T-cell (primary cell): ENCODE measurements around the gene FTCDNL1. TPM values are rescaled to one million over a fixed set of nuclear protein-coding genes. Genes with fewer than 3 reads are reported as not detected.

Source experiments
- ATAC-seq, 4 experiments: fragments of 200-7000 bp in 3 of 4; fragments of 150-1000 bp in 1 of 4; cut with Tn5 transposase; replicated peaks in 1 of 4; 1 replicate in 3 of 4; 2 replicates in 1 of 4; pipeline ENCODE4 v1.10.0; 2021; ENCODE audit warnings: moderate library complexity in 3 of 4, mild to moderate bottlenecking in 2 of 4, moderate number of reproducible peaks in 1 of 4
- CTCF ChIA-PET, 2 donors: fragments of 300-600 bp; sonication (Branson Sonifier 250); formaldehyde crosslinking; loops; one replicate each; lab custom pipeline; 2022; ENCODE audit warnings: antibody characterized with exemption in 2 of 2; lab: Charles Lee
- POLR2A ChIA-PET, 2 donors: fragments of 300-600 bp; sonication (Branson Sonifier 250); formaldehyde crosslinking; loops; one replicate each; lab custom pipeline; 2022; ENCODE audit warnings: antibody characterized with exemption in 2 of 2; lab: Charles Lee
- DNase-seq, 35 experiments: peaks; one replicate each; pipeline versions ENCODE4 v3.0.0 to v3.0.0-alpha.2; 2013 to 2023
- H3K27ac ChIP-seq: one replicate; pipeline ENCODE4 v1.5.1; 2013; ENCODE audit warnings: low read length
- H3K27me3 ChIP-seq, 2 experiments: replicated peaks in 1 of 2; 1 replicate in 1 of 2; 2 replicates in 1 of 2; pipeline versions ENCODE4 v1.6.1 to v1.7.0; 2013; ENCODE audit warnings: low read length in 1 of 2, mixed read lengths in 1 of 2; ENCODE audit not compliant: control insufficient read depth in 2 of 2, insufficient read depth in 2 of 2; ENCODE audit errors: extremely low read depth in 1 of 2
- H3K36me3 ChIP-seq, 2 donors: 1 replicate in 1 of 2; 2 replicates in 1 of 2; pipeline versions ENCODE4 v1.6.1 to v1.7.0; 2013; ENCODE audit warnings: low read length in 1 of 2; ENCODE audit not compliant: control insufficient read depth in 2 of 2, insufficient read depth in 1 of 2; ENCODE audit errors: extremely low read depth in 1 of 2
- H3K4me1 ChIP-seq, 2 experiments: 1 replicate in 1 of 2; 2 replicates in 1 of 2; pipeline versions ENCODE4 v1.6.1 to v1.7.0; 2013; ENCODE audit warnings: low read length in 2 of 2, mixed read lengths in 1 of 2; ENCODE audit not compliant: insufficient read depth in 2 of 2, control insufficient read depth in 1 of 2; ENCODE audit errors: extremely low read depth in 1 of 2
- H3K4me3 ChIP-seq, 2 donors: 1 replicate in 1 of 2; 2 replicates in 1 of 2; pipeline versions ENCODE4 v1.5.1 to v1.7.0; 2013; ENCODE audit warnings: mild to moderate bottlenecking in 2 of 2, low read length in 1 of 2, moderate library complexity in 1 of 2; ENCODE audit not compliant: control insufficient read depth in 1 of 2; ENCODE audit errors: extremely low read depth in 1 of 2
- H3K9me3 ChIP-seq: 2 replicates; pipeline ENCODE4 v1.7.0; 2013
- H3K27ac Mint-ChIP-seq, 2 donors: one replicate each; pipeline ENCODE4 v1.8.0; 2020 to 2021; ENCODE audit warnings: mild to moderate bottlenecking in 2 of 2, mixed read lengths in 2 of 2
- H3K27me3 Mint-ChIP-seq, 2 donors: one replicate each; pipeline ENCODE4 v1.8.0; 2021 to 2022; ENCODE audit warnings: mixed read lengths in 2 of 2
- H3K36me3 Mint-ChIP-seq: one replicate; pipeline ENCODE4 v1.8.0; 2021; ENCODE audit warnings: mixed read lengths
- H3K4me1 Mint-ChIP-seq, 3 donors: one replicate each; pipeline ENCODE4 v1.8.0; 2020 to 2022; ENCODE audit warnings: mixed read lengths in 3 of 3, mild to moderate bottlenecking in 1 of 3
- H3K4me3 Mint-ChIP-seq, 3 donors: one replicate each; pipeline ENCODE4 v1.8.0; 2020 to 2022; ENCODE audit warnings: mild to moderate bottlenecking in 3 of 3, mixed read lengths in 3 of 3, moderate library complexity in 3 of 3
- H3K9me3 Mint-ChIP-seq, 3 donors: one replicate each; pipeline ENCODE4 v1.8.0; 2020 to 2022; ENCODE audit warnings: mixed read lengths in 3 of 3
- WGBS: methylation state at CpG from one replicate; pipeline ENCODE4 v1.1.5; 2013; ENCODE audit warnings: missing lambda C conversion rate; ENCODE audit not compliant: insufficient coverage; 5-methylcytosine and 5-hydroxymethylcytosine counted together
- total RNA-seq, 35 experiments: library from RNA in 6 of 35; stranded (reverse) in 6 of 35; fragments of 120-200 nt in 1 of 35; gene quantifications; one replicate each; pipeline versions ENCODE4 v1.2.1 to v1.2.4 and lab custom pipeline; 2013 to 2026

The FTCDNL1 gene
- total RNA-seq, 5 donors from 2014 or later (not counting 1 experiment from before 2014, with no cell fraction given), result 0.77 to 3.8 (median 2.6) TPM

DNA sequence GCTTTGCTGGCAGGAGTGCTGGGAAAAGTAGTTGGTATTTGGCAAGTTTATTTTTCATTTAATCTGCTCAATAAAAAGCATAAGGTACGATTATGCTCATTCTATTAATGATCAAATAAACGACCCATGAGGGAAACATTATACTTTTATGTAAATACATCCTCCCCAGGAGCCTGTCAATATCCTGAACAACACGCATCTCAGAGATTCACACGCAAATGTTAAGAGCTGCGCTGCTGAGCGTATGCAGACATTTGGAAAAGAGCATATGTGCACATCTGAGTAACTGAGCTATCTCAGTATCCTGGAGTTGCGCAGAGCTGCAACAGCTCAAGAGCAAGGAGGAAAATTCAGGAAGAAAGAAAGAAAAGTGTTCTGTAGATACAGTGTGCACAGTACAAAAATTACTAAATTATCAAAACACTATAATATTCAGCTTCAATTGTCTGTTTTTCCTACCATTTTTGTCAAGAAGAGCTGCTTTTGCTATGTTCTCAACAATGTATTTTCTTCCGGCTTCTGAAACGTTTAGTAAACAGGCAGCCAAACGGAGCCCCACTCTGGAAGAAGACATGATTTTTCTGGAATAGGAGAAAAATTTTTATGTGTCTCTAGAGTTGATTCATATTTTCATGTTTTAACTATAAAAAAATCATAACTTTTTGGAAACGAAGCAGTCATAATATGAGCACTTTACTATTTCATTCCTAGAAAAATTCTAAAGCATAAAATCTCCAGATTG lies 2.4 kb downstream of the FTCDNL1 start:
- WGBS, result 94% methylated on average over 5 of the region's 11 CpGs
- Histone ChIP-seq H3K36me3 (no peaks in the 10 kb centered on the region), H3K27ac (no peak overlapping the region), H3K4me3 (no peak overlapping the region), H3K9me3 (no peaks in the 10 kb centered on the region), H3K27me3 (no peaks in the 10 kb centered on the region), H3K4me1 (peaks cover 0 to 9% of the 10 kb centered on the region in 2 experiments)
- Mint-ChIP-seq H3K27ac (no peak overlapping the region), H3K4me1 (peaks cover 6 to 8% (median 8%) of the 10 kb centered on the region in 3 donors), H3K9me3 (no peaks in the 10 kb centered on the region), H3K36me3 (peaks cover 11% of the 10 kb centered on the region), H3K27me3 (no peaks in the 10 kb centered on the region), H3K4me3 (no peak overlapping the region)
- POLR2A ChIA-PET, result no interaction called here
- CTCF ChIA-PET, result interaction anchor here in 1 of 2 donors (0.6 to 0.8 kb wide), 2 partner anchors 16 to 450 kb away, joined by 4 read pairs; no protein-coding TSS in a partner anchor
- ATAC-seq (no peak), DNase-seq (no peak)

DNA sequence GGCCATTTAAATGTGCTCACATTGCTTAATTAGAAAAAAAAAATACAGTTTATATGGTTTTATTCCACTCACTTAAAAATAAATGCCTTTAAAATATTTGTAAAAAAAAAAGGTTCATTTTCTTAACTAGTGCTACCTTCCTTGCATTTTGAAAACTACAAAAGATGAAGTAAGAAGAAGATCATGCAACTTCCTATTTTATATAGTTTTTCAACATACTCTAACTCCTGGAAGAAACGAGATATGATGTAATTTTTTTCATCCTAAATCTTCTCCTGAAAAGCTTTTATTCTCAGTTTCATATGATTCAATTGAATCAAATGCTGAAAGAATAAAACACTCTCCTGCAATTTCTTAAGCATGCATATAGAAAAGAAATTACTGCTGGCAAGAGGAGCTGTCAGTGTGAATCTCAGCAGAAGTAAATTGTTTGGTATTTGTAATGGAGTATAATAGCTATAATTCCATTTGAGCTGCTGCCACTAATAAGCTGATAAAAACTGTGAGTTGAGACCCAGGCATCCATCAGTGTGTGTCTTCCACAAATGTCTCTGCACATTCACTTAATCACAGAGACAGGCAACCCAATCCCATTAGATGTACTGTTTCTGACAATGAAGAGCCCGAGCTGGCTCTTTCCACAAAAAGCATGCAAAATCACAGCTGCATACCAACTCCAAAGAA lies 3.7 kb downstream of the FTCDNL1 start:
- DNase-seq, result no peak
- POLR2A ChIA-PET, result no interaction called here
- Mint-ChIP-seq H3K36me3 (peaks cover 11% of the 10 kb centered on the region), H3K27ac (no peak overlapping the region), H3K9me3 (no peaks in the 10 kb centered on the region), H3K4me1 (peaks cover 6 to 8% (median 8%) of the 10 kb centered on the region in 3 donors), H3K4me3 (no peak overlapping the region), H3K27me3 (no peaks in the 10 kb centered on the region)
- WGBS, result 100% methylated on average over 1 of the region's 2 CpGs
- Histone ChIP-seq H3K27ac (no peak overlapping the region), H3K9me3 (no peaks in the 10 kb centered on the region), H3K27me3 (no peaks in the 10 kb centered on the region), H3K4me3 (no peak overlapping the region), H3K4me1 (peaks cover 0 to 9% of the 10 kb centered on the region in 2 experiments), H3K36me3 (no peaks in the 10 kb centered on the region)
- ATAC-seq, result no peak
- CTCF ChIA-PET, result no interaction called here

DNA sequence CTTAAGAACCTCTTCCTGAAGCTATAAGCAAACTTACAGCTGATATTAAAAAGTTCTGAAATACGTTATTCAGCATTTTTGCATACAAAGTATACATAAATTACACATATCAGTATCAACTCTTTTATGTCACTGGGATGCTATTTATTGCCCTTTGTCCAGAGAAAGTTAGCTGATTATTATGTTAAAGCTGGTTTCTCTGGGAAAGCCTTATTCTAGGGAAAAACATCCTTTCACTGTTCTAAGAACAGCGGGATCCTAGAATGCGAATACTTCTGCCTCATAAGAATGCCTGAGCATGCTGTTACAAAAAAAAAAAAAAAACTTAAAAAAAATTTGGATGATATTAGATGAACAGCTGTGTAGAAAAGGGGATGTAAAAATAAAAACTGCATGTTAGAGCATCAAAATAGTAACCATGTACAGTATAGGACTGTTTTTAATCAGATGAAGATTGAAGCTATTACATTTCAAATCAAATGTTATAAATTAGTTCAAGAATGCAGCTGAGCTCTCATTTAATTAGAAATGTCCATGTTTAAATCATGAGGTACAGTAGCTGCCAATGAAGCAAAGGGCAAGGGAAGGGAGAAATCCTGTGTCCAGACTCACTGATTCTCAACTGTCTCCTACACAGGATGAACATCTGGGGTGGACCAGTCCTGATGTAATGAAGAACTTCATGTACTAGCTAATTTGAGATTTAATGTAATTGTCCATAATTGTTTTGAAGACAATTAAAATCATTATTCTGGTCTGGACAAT lies 8.2 kb downstream of the FTCDNL1 start:
- ChIA-PET POLR2A (no interaction called here), CTCF (interaction anchor here in 1 of 2 donors (1.2 kb wide), 1 partner anchor 13 kb away, joined by 5 read pairs; no protein-coding TSS in a partner anchor)
- no CpG with 5 or more reads among the region's 3 CpGs for WGBS
- Mint-ChIP-seq H3K4me3 (no peak overlapping the region), H3K9me3 (no peaks in the 10 kb centered on the region), H3K27me3 (no peaks in the 10 kb centered on the region), H3K36me3 (peaks cover 40% of the 10 kb centered on the region), H3K4me1 (no peaks in the 10 kb centered on the region), H3K27ac (no peak overlapping the region)
- no peak for ATAC-seq
- no peaks in the 10 kb centered on the region for H3K36me3 ChIP-seq
- no peak overlapping the region for H3K27ac ChIP-seq
- DNase-seq, result no peak
- no peak overlapping the region for H3K4me3 ChIP-seq
- no peaks in the 10 kb centered on the region for H3K4me1 ChIP-seq
- no peaks in the 10 kb centered on the region for H3K9me3 ChIP-seq
- no peaks in the 10 kb centered on the region for H3K27me3 ChIP-seq

DNA sequence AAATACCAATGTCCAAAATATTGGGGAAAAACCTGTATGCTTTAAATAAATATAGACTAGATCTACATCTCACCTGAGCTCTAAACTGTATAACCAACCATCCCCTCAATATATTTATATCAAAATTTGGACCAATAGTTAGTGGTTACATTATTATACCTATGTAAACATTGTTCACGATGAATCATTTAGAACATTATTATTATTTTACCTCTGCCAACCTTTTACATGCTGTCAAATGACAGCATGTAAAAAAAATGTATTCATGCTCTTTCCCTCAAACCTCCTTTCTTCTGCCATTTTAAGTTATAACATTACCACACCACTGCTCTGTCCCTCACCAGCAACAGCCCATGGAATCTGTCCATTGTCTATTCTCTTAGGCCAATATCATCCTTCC lies 9.6 kb downstream of the FTCDNL1 start:
- Histone ChIP-seq H3K4me1 (no peaks in the 10 kb centered on the region), H3K27ac (no peak overlapping the region), H3K9me3 (no peaks in the 10 kb centered on the region), H3K27me3 (no peaks in the 10 kb centered on the region), H3K4me3 (no peak overlapping the region), H3K36me3 (no peaks in the 10 kb centered on the region)
- Mint-ChIP-seq H3K9me3 (no peaks in the 10 kb centered on the region), H3K27me3 (no peaks in the 10 kb centered on the region), H3K4me1 (no peaks in the 10 kb centered on the region), H3K4me3 (no peak overlapping the region), H3K36me3 (peaks cover 42% of the 10 kb centered on the region), H3K27ac (no peak overlapping the region)
- WGBS, result 100% methylated on average over 1 of the region's 1 CpG
- ChIA-PET CTCF (interaction anchor here in 1 of 2 donors (0.6 kb wide), 1 partner anchor 31 kb away, joined by 3 read pairs; no protein-coding TSS in a partner anchor), POLR2A (no interaction called here)
- DNase-seq (no peak), ATAC-seq (no peak)

DNA sequence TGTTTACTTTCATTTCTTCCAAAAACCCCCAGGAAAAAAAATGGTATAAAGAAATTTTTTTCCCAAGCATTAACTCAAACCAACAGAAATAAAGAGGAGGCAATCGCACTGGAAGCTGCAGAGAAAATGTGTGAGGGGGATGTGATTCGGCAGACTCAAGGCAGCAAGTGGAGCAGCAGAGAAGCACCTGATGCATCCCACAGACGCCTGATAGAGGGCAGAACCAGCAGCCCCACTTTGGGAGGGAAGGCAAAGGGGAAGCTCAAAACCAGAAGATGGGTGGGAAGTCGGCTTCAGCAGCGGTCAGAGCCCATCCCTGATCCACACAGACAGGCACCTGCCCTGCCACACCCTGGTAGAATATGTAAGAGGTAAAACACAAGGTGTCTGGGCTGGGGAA lies 12.6 kb downstream of the FTCDNL1 start:
- H3K9me3 Mint-ChIP-seq, result no peaks in the 10 kb centered on the region
- H3K4me1 Mint-ChIP-seq, result no peaks in the 10 kb centered on the region
- H3K9me3 ChIP-seq, result no peaks in the 10 kb centered on the region
- ATAC-seq (no peak), DNase-seq (no peak)
- no peaks in the 10 kb centered on the region for H3K4me1 ChIP-seq
- ChIA-PET POLR2A (no interaction called here), CTCF (no interaction called here)
- H3K4me3 ChIP-seq, result no peak overlapping the region
- H3K27ac Mint-ChIP-seq, result no peak overlapping the region
- peaks cover 45% of the 10 kb centered on the region for H3K36me3 Mint-ChIP-seq
- H3K36me3 ChIP-seq, result no peaks in the 10 kb centered on the region
- H3K27me3 Mint-ChIP-seq, result no peaks in the 10 kb centered on the region
- 92% methylated on average over 2 of the region's 5 CpGs for WGBS
- no peak overlapping the region for H3K27ac ChIP-seq
- no peak overlapping the region for H3K4me3 Mint-ChIP-seq
- H3K27me3 ChIP-seq, result no peaks in the 10 kb centered on the region

DNA sequence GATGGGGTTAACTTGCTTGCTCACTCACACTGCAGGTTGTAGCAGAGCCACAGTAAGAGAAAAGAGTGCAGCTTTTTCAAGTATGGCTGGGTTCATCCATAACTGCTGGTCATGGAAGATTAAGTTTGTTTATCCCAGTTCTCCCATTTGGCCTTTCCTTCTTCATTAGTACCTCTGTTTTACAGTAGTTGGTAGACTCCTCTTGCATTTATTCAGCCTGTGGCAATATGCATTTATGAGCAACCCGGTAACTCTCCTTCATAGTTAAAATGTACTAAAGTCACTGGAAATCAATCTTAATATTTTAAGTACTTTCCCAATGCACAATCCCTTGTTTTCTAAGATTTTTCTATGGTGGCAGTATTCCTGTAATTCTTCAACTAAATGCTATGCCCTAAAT lies 14.0 kb downstream of the FTCDNL1 start:
- H3K36me3 Mint-ChIP-seq, result peaks cover 45% of the 10 kb centered on the region
- no peak overlapping the region for H3K4me3 Mint-ChIP-seq
- no peaks in the 10 kb centered on the region for H3K4me1 Mint-ChIP-seq
- H3K27ac ChIP-seq, result no peak overlapping the region
- ChIA-PET CTCF (no interaction called here), POLR2A (no interaction called here)
- DNase-seq (no peak), ATAC-seq (no peak)
- H3K36me3 ChIP-seq, result no peaks in the 10 kb centered on the region
- WGBS, result no CpG with 5 or more reads among the region's 1 CpG
- H3K27ac Mint-ChIP-seq, result no peak overlapping the region
- H3K9me3 Mint-ChIP-seq, result no peaks in the 10 kb centered on the region
- H3K27me3 Mint-ChIP-seq, result no peaks in the 10 kb centered on the region
- no peaks in the 10 kb centered on the region for H3K27me3 ChIP-seq
- no peaks in the 10 kb centered on the region for H3K9me3 ChIP-seq
- H3K4me1 ChIP-seq, result no peaks in the 10 kb centered on the region
- no peak overlapping the region for H3K4me3 ChIP-seq
